SJSA1 (cell line): Measurements from ENCODE around the gene CEP97. TPM values are rescaled to one million over a fixed set of nuclear protein-coding genes. Genes with fewer than 3 reads are reported as not detected.
A peak's percentile ranks its signal among the peaks of the same experiment; 100 is the strongest.
"Not testable (repeated sequence)": the region's sequence is repeated elsewhere in the genome, so short reads cannot be mapped to it uniquely, and the experiment has no call there.

Experiments used
- DNase-seq, 2 experiments: peaks; one replicate each; pipeline ENCODE4 v3.0.0-alpha.2; 2015 to 2020; ENCODE audit warnings: low spot score in 2 of 2, low read depth in 1 of 2
- H3K27ac ChIP-seq: fragments of 250-450 bp; sonication (Bioruptor Pico); 2 replicates; pipeline ENCODE4 v1.5.1; 2020; ENCODE audit warnings: mild to moderate bottlenecking, moderate library complexity
- H3K27me3 ChIP-seq: fragments of 250-450 bp; sonication (Bioruptor Pico); replicated peaks from 2 replicates; pipeline ENCODE4 v1.5.1; 2020; ENCODE audit warnings: mild to moderate bottlenecking, moderate library complexity
- H3K36me3 ChIP-seq: fragments of 250-450 bp; sonication (Bioruptor Pico); 2 replicates; pipeline ENCODE4 v1.5.1; 2020; ENCODE audit warnings: mild to moderate bottlenecking
- H3K4me1 ChIP-seq: fragments of 250-450 bp; sonication (Bioruptor Pico); replicated peaks from 2 replicates; pipeline ENCODE4 v1.6.1; 2021; ENCODE audit warnings: mild to moderate bottlenecking
- H3K4me3 ChIP-seq: fragments of 250-450 bp; sonication (Bioruptor Pico); 2 replicates; pipeline ENCODE4 v1.5.1; 2020; ENCODE audit warnings: mild to moderate bottlenecking
- H3K9me3 ChIP-seq: fragments of 250-450 bp; sonication (Bioruptor Pico); replicated peaks from 2 replicates; pipeline ENCODE4 v1.5.1; 2020; ENCODE audit warnings: mild to moderate bottlenecking
- total RNA-seq: library from RNA; depleted of rRNA; stranded (reverse); fragments of >200 nt; shearing (Covaris generic); gene quantifications from 2 replicates; pipeline ENCODE4 v1.2.3, GENCODE V29; 2014

The CEP97 gene
- total RNA-seq, 1 experiment from 2014 or later: 20.8 TPM

- DNase-seq, H3K9me3 ChIP-seq, H3K27ac ChIP-seq, H3K4me3 ChIP-seq, H3K27me3 ChIP-seq: not testable (repeated sequence)
- peaks cover 24% of the 10 kb centered on the region for H3K4me1 ChIP-seq
- peaks cover 14% of the 10 kb centered on the region for H3K36me3 ChIP-seq
These were observed 53.4 kb downstream of the CEP97 start for GRCh38 chr3:101777745-101778281.

GRCh38 chr3:101778385-101779046 lies 54.1 kb downstream of the CEP97 start:
- Histone ChIP-seq H3K4me1 (peaks cover 24% of the 10 kb centered on the region), H3K9me3 (no peaks in the 10 kb centered on the region), H3K27me3 (no peaks in the 10 kb centered on the region), H3K27ac (peak overlapping the region; percentile 43; the same call in 1 of the 2 replicates), H3K36me3 (peaks cover 21% of the 10 kb centered on the region), H3K4me3 (peak overlapping the region; percentile 87)
- no peak for DNase-seq

- Histone ChIP-seq H3K4me3 (peak within 1 kb of the TSS; percentile 87), H3K9me3 (no peaks in the 10 kb centered on the region)
These were observed 54.8 kb downstream of the CEP97 start, which contains the start of gene NXPE3 for GRCh38 chr3:101779047-101779821. Gene NXPE3, plus strand, starts transcription at chr3:101779211. Its CDS starts 6,386 bp downstream, at chr3:101785597.

GRCh38 chr3:101779822-101780381 lies 55.5 kb downstream of the CEP97 start:
- H3K36me3 ChIP-seq: peaks cover 33% of the 10 kb centered on the region
- no peaks in the 10 kb centered on the region for H3K27me3 ChIP-seq
- H3K4me3 ChIP-seq: peak overlapping the region; percentile 87
- peak overlapping the region; percentile 24; the same call in 1 of the 2 replicates for H3K27ac ChIP-seq
- DNase-seq: peak in 1 of 2 experiments; percentile 25
- H3K9me3 ChIP-seq: no peaks in the 10 kb centered on the region
- peaks cover 24% of the 10 kb centered on the region for H3K4me1 ChIP-seq

More at GRCh38 chr3:101779047-101779821, 54.8 kb downstream of the CEP97 start, which contains the start of gene NXPE3:
- DNase-seq: peak; percentile 83 to 89
- H3K27me3 ChIP-seq: no peaks in the 10 kb centered on the region
- peak within 1 kb of the TSS; percentile 43 for H3K27ac ChIP-seq
- peaks cover 24% of the 10 kb centered on the region for H3K4me1 ChIP-seq
- peaks cover 26% of the 10 kb centered on the region for H3K36me3 ChIP-seq

GRCh38 chr3:101780661-101781060 lies 56.2 kb downstream of the CEP97 start:
- peak overlapping the region; percentile 24; the same call in 1 of the 2 replicates for H3K27ac ChIP-seq
- H3K4me1 ChIP-seq: peaks cover 24% of the 10 kb centered on the region
- H3K27me3 ChIP-seq: no peaks in the 10 kb centered on the region
- peak overlapping the region; percentile 87 for H3K4me3 ChIP-seq
- H3K36me3 ChIP-seq: peaks cover 40% of the 10 kb centered on the region
- H3K9me3 ChIP-seq: no peaks in the 10 kb centered on the region
- DNase-seq: peak; percentile 42 to 51

GRCh38 chr3:101781166-101781565 lies 56.8 kb downstream of the CEP97 start:
- no peaks in the 10 kb centered on the region for H3K9me3 ChIP-seq
- 0 out of 2 replicates have a peak overlapping the region, but pooled peaks have one; percentile 24 for H3K27ac ChIP-seq
- peaks cover 24% of the 10 kb centered on the region for H3K4me1 ChIP-seq
- no peak overlapping the region for H3K4me3 ChIP-seq
- no peaks in the 10 kb centered on the region for H3K27me3 ChIP-seq
- peaks cover 45% of the 10 kb centered on the region for H3K36me3 ChIP-seq
- peak in 1 of 2 experiments; percentile 4 for DNase-seq

- Histone ChIP-seq H3K9me3 (no peaks in the 10 kb centered on the region), H3K4me3 (no peak overlapping the region), H3K36me3 (peaks cover 57% of the 10 kb centered on the region), H3K4me1 (peaks cover 15% of the 10 kb centered on the region), H3K27ac (no peak overlapping the region), H3K27me3 (no peaks in the 10 kb centered on the region)
- DNase-seq: no peak
These were observed 60.6 kb downstream of the CEP97 start for GRCh38 chr3:101784855-101785613.

- no peak overlapping the region for H3K27ac ChIP-seq
- H3K27me3 ChIP-seq: no peaks in the 10 kb centered on the region
- H3K9me3 ChIP-seq: no peaks in the 10 kb centered on the region
- peaks cover 54% of the 10 kb centered on the region for H3K36me3 ChIP-seq
- H3K4me3 ChIP-seq: no peak overlapping the region
- no peak for DNase-seq
- no peaks in the 10 kb centered on the region for H3K4me1 ChIP-seq
These were observed 67.4 kb downstream of the CEP97 start for GRCh38 chr3:101791778-101792177.

- no peak for DNase-seq
- Histone ChIP-seq H3K36me3 (peaks cover 30% of the 10 kb centered on the region), H3K27ac (no peak overlapping the region), H3K27me3 (no peaks in the 10 kb centered on the region), H3K4me3 (no peak overlapping the region), H3K4me1 (no peaks in the 10 kb centered on the region), H3K9me3 (no peaks in the 10 kb centered on the region)
These were observed 71.8 kb downstream of the CEP97 start for GRCh38 chr3:101796077-101796680.

GRCh38 chr3:101801174-101801573 lies 76.8 kb downstream of the CEP97 start:
- Histone ChIP-seq H3K4me3 (no peak overlapping the region), H3K4me1 (no peaks in the 10 kb centered on the region), H3K27me3 (no peaks in the 10 kb centered on the region), H3K36me3 (peaks cover 14% of the 10 kb centered on the region), H3K27ac (no peak overlapping the region), H3K9me3 (no peaks in the 10 kb centered on the region)
- DNase-seq: no peak

- Histone ChIP-seq H3K9me3 (no peaks in the 10 kb centered on the region), H3K36me3 (peaks cover 14% of the 10 kb centered on the region), H3K4me1 (no peaks in the 10 kb centered on the region), H3K27me3 (no peaks in the 10 kb centered on the region), H3K27ac (no peak overlapping the region), H3K4me3 (no peak overlapping the region)
- no peak for DNase-seq
These were observed 77.8 kb downstream of the CEP97 start for GRCh38 chr3:101802179-101802578.

- peak; percentile 32 to 45 for DNase-seq
- no peaks in the 10 kb centered on the region for H3K9me3 ChIP-seq
- H3K4me3 ChIP-seq: no peak overlapping the region
- no peaks in the 10 kb centered on the region for H3K27me3 ChIP-seq
- H3K4me1 ChIP-seq: no peaks in the 10 kb centered on the region
- H3K27ac ChIP-seq: no peak overlapping the region
- peaks cover 14% of the 10 kb centered on the region for H3K36me3 ChIP-seq
These were observed 78.9 kb downstream of the CEP97 start for GRCh38 chr3:101803173-101803782.
